ENCODE data around the gene PDGFD. TPM values are rescaled to one million over a fixed set of nuclear protein-coding genes. Genes with fewer than 3 reads are reported as not detected.

Gene PDGFD
- polyA plus RNA-seq, 1 of the 3 experiments (the other 2 are of a cell fraction), result 4.8 TPM

- ChIA-PET POLR2A (no interaction called here), CTCF (interaction anchor here (1.5 kb wide), 1 partner anchor 276 kb away, joined by 4 read pairs; no protein-coding TSS in a partner anchor)
- no peaks in the 10 kb centered on the region for H3K9me3 ChIP-seq
- H3K36me3 ChIP-seq (replicated peaks in 1 of 2; ENCODE audit: control insufficient read depth in 1 of 2, insufficient read depth in 2 of 2, low read length in 1 of 2), result no peaks in the 10 kb centered on the region
- no peaks in the 10 kb centered on the region for H3K79me2 ChIP-seq (ENCODE audit: insufficient read depth)
- TF ChIP-seq TEAD4 (IDR thresholded peaks at IDR 0.05; ENCODE audit: borderline replicate concordance, insufficient read depth), result no peak
- TF ChIP-seq RCOR1 (IDR thresholded peaks at IDR 0.05; ENCODE audit: low read length), result no peak
- no peak for TF ChIP-seq ELF1 (IDR thresholded peaks at IDR 0.05)
- no peak for TF ChIP-seq RFX5 (IDR thresholded peaks at IDR 0.05; ENCODE audit: low read length)
- TF ChIP-seq EZH2phosphoT487 (IDR thresholded peaks at IDR 0.05; ENCODE audit: borderline replicate concordance, low read depth), result no peak
- no peak for TF ChIP-seq MEF2A (IDR thresholded peaks at IDR 0.05; ENCODE audit: borderline replicate concordance, low read depth)
- no peak for TF ChIP-seq YY1 (IDR thresholded peaks at IDR 0.05; ENCODE audit: low read depth)
- no peak for TF ChIP-seq REST (IDR thresholded peaks at IDR 0.05; ENCODE audit: low read depth, low read length)
- no peak for TF ChIP-seq TCF12 (IDR thresholded peaks at IDR 0.05)
- TF ChIP-seq GABPA (IDR thresholded peaks at IDR 0.05; ENCODE audit: low read depth), result no peak
- DNase-seq, result no peak
- H3K4me3 ChIP-seq (ENCODE audit: low read depth in 2 of 2, low read length in 1 of 2), result no peak overlapping the region
- no peaks in the 10 kb centered on the region for H3K27me3 ChIP-seq (ENCODE audit: insufficient read depth)
- H3K4me1 ChIP-seq (ENCODE audit: control insufficient read depth in 1 of 2, insufficient read depth in 2 of 2, low read depth in 1 of 2, low read length in 1 of 2), result no peaks in the 10 kb centered on the region
- no peak overlapping the region for H3K9ac ChIP-seq
- no peaks in the 10 kb centered on the region for H3F3A ChIP-seq (replicated peaks; ENCODE audit: insufficient read depth)
- no peaks in the 10 kb centered on the region for H3K9me2 ChIP-seq
- H3K27ac ChIP-seq (ENCODE audit: low read depth in 2 of 2, low read length in 1 of 2), result no peak overlapping the region
- no peak overlapping the region for H3K4me2 ChIP-seq
- 86% methylated on average over 5 of the region's 5 CpGs for WGBS (ENCODE audit: low lambda C conversion rate)
- no peak overlapping the region for H2AFZ ChIP-seq (ENCODE audit: low read depth)
- H4K20me1 ChIP-seq (ENCODE audit: insufficient read depth), result no peaks in the 10 kb centered on the region
These were observed 205.3 kb downstream of the PDGFD start for GRCh38 chr11:103958475-103959215.

GRCh38 chr11:103953797-103954486, 210.0 kb downstream of the PDGFD start:
- no peak overlapping the region for H3K27ac ChIP-seq (ENCODE audit: low read depth in 2 of 2, low read length in 1 of 2)
- ChIA-PET POLR2A (no interaction called here), CTCF (interaction anchor here (1.0 kb wide), 1 partner anchor 10 kb away, joined by 4 read pairs; no protein-coding TSS in a partner anchor)
- no peaks in the 10 kb centered on the region for H4K20me1 ChIP-seq (ENCODE audit: insufficient read depth)
- no peak overlapping the region for H3K9ac ChIP-seq
- H3K4me2 ChIP-seq, result no peak overlapping the region
- no peaks in the 10 kb centered on the region for H3K9me3 ChIP-seq
- H3F3A ChIP-seq (replicated peaks; ENCODE audit: insufficient read depth), result peaks cover 3% of the 10 kb centered on the region
- no peak for DNase-seq
- no peaks in the 10 kb centered on the region for H3K79me2 ChIP-seq (ENCODE audit: insufficient read depth)
- H3K4me1 ChIP-seq (ENCODE audit: control insufficient read depth in 1 of 2, insufficient read depth in 2 of 2, low read depth in 1 of 2, low read length in 1 of 2), result no peaks in the 10 kb centered on the region
- H3K4me3 ChIP-seq (ENCODE audit: low read depth in 2 of 2, low read length in 1 of 2), result no peak overlapping the region
- TF ChIP-seq FOXM1 (IDR thresholded peaks at IDR 0.05; ENCODE audit: low read depth), result no peak
- TF ChIP-seq USF1 (IDR thresholded peaks at IDR 0.05; ENCODE audit: borderline replicate concordance, low read depth), result no peak
- no peaks in the 10 kb centered on the region for H3K36me3 ChIP-seq (replicated peaks in 1 of 2; ENCODE audit: control insufficient read depth in 1 of 2, insufficient read depth in 2 of 2, low read length in 1 of 2)
- H3K27me3 ChIP-seq (ENCODE audit: insufficient read depth), result no peaks in the 10 kb centered on the region
- H3K9me2 ChIP-seq, result no peaks in the 10 kb centered on the region
- 86% methylated on average over 5 of the region's 5 CpGs for WGBS (ENCODE audit: low lambda C conversion rate)
- H2AFZ ChIP-seq (ENCODE audit: low read depth), result no peak overlapping the region
